ENCODE measurements around the gene KAZN.

KAZN gene

DNA sequence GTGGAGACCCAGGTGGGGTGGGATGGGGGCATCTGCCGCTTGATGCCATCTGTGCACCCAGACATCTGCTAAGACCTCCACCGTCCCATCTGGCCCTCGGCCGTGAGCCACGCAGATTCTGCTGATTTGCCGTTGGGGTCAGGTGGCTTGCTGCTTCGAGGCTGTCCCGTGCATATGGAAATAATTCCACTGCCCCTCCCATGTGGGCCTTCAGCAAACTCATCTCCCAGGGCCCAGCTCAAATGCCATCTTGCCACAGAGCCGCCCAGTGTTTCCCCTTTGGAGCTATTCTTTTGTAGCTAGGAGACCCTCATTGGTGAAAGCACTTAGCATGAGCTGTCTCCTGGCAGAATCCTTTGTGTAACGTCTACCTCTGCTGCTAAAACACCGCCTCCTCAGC lies 99.8 kb downstream of the KAZN start (continued):
- no peak for TF ChIP-seq ZBTB7A (tag by site-specific recombination; IDR thresholded peaks at IDR 0.05; ENCODE audit: low read depth)

DNA sequence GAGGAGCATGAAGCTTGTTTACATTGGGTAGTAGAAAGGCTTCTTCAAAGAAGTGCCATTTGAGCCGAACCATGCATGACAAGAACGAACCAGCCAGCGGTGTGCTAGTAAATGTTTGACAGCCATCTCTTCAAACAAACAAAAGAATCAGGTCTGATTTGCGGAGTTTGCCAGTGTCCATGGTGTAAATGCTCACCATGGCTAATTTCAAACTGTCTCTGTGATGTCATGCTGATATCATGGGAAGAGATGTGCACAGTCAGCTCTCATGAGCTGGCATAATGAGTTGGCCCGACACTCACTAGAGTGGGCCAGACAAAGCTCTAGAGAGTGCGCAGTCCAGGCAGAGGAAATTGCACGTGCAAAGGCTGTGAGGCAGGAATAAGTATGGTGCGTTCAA lies 101.1 kb downstream of the KAZN start:
- no peak overlapping the region for H3K4me3 ChIP-seq (ENCODE audit: low read depth, low read length)
- H3K4me1 ChIP-seq (ENCODE audit: control insufficient read depth, insufficient read depth, low read length), result no peaks in the 10 kb centered on the region
- TF ChIP-seq ZNF239 (tag by site-specific recombination; IDR thresholded peaks at IDR 0.05), result no peak
- TF ChIP-seq ZNF23 (tag by site-specific recombination; IDR thresholded peaks at IDR 0.05; ENCODE audit: borderline replicate concordance), result no peak
- TF ChIP-seq ZNF785 (tag by site-specific recombination; IDR thresholded peaks at IDR 0.05), result no peak
- TF ChIP-seq ZEB2 (tag by site-specific recombination; IDR thresholded peaks at IDR 0.05), result no peak
- TF ChIP-seq ZNF112 (tag by site-specific recombination; IDR thresholded peaks at IDR 0.05), result 0 out of 2 replicates have a peak, but pooled peaks have one; percentile 26
- TF ChIP-seq TRIM28 (IDR thresholded peaks at IDR 0.05; ENCODE audit: borderline replicate concordance, low read length), result 0 out of 2 replicates have a peak, but pooled peaks have one; percentile 35
- ChIA-PET CTCF (no interaction called here), POLR2A (no interaction called here)
- no peaks in the 10 kb centered on the region for H3K36me3 ChIP-seq (ENCODE audit: control insufficient read depth in 2 of 2, insufficient read depth in 1 of 2, low read length in 2 of 2)
- H3K27ac ChIP-seq (ENCODE audit: extremely low read depth, low read depth, low read length), result no peak overlapping the region
- no peaks in the 10 kb centered on the region for H3K9me3 ChIP-seq (ENCODE audit: control insufficient read depth, insufficient read depth, low read depth, low read length)

DNA sequence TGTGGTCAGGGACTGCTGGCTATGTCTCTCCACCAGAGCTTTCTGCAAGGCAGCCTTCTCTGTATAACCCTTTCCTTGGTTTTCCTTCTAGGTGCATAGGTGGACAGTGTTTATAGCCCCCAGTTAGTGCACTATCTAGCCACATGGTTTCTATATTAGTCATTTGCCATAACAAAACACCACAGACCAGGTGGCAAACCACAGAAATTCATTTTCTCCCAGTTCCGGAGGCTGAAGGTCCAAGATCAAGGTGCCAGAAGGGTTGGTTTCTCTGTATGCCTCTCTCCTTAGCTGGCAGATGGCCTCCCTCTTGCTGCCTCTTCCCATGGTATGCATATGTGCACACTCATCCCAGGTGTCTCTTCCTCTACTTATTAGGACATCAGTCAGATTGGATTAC lies 106.4 kb downstream of the KAZN start:
- Histone ChIP-seq H3K27ac (ENCODE audit: extremely low read depth, low read depth, low read length) (no peak overlapping the region), H3K4me1 (ENCODE audit: control insufficient read depth, insufficient read depth, low read length) (no peaks in the 10 kb centered on the region), H3K36me3 (ENCODE audit: control insufficient read depth in 2 of 2, insufficient read depth in 1 of 2, low read length in 2 of 2) (no peaks in the 10 kb centered on the region), H3K4me3 (ENCODE audit: low read depth, low read length) (no peak overlapping the region), H3K9me3 (ENCODE audit: control insufficient read depth, insufficient read depth, low read depth, low read length) (no peaks in the 10 kb centered on the region)
- ChIA-PET POLR2A (no interaction called here), CTCF (no interaction called here)
- TF ChIP-seq ZNF558 (tag by site-specific recombination; IDR thresholded peaks at IDR 0.05) (no peak), ZNF473 (tag by site-specific recombination; IDR thresholded peaks at IDR 0.05) (no peak), ZNF19 (tag by site-specific recombination; IDR thresholded peaks at IDR 0.05; ENCODE audit: low read depth) (no peak), ZBTB20 (tag by site-specific recombination; IDR thresholded peaks at IDR 0.05) (no peak), ZNF155 (tag by site-specific recombination; IDR thresholded peaks at IDR 0.05) (no peak), ZBTB17 (tag by site-specific recombination; IDR thresholded peaks at IDR 0.05) (no peak)
- TF ChIP-seq, protein P1, sequence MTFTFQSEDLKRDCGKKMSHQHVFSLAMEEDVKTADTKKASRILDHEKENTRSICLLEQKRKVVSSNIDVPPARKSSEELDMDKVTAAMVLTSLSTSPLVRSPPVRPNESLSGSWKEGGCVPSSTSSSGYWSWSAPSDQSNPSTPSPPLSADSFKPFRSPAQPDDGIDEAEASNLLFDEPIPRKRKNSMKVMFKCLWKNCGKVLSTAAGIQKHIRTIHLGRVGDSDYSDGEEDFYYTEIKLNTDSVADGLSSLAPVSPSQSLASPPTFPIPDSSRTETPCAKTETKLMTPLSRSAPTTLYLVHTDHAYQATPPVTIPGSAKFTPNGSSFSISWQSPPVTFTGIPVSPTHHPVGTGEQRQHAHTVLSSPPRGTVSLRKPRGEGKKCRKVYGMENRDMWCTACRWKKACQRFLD (tag by site-specific recombination; IDR thresholded peaks at IDR 0.05), result no peak

DNA sequence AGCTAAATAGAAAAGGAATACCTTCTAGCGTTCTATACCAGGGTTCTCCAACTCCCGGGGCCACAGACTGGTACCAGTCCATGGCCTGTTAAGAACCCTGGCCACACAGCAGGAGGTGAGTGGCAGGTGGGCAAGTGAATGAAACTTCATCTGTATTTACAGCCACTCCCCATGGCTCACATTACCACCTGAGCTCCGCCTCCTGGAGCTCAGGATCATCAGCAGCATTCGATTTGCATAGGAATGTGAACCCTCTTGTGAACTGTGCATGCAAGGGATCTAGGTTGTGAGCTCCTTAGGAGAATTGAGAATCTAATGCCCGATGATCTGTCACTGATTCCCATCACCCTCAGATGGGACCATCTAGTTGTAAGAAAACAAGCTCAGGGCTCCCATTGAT lies 107.3 kb downstream of the KAZN start:
- Histone ChIP-seq H3K4me1 (ENCODE audit: control insufficient read depth, insufficient read depth, low read length) (no peaks in the 10 kb centered on the region), H3K27ac (ENCODE audit: extremely low read depth, low read depth, low read length) (no peak overlapping the region), H3K9me3 (ENCODE audit: control insufficient read depth, insufficient read depth, low read depth, low read length) (no peaks in the 10 kb centered on the region), H3K36me3 (ENCODE audit: control insufficient read depth in 2 of 2, insufficient read depth in 1 of 2, low read length in 2 of 2) (no peaks in the 10 kb centered on the region), H3K4me3 (ENCODE audit: low read depth, low read length) (no peak overlapping the region)
- ChIA-PET CTCF (interaction anchor here (0.5 to 0.7 kb wide), 2 partner anchors 171 to 588 kb away, joined by 3 read pairs; no protein-coding TSS in a partner anchor), POLR2A (no interaction called here)
- TF ChIP-seq ZNF610 (tag by site-specific recombination; IDR thresholded peaks at IDR 0.05; ENCODE audit: borderline replicate concordance), result peak; percentile 95
- no peak for TF ChIP-seq ZNF514 (tag by site-specific recombination; IDR thresholded peaks at IDR 0.05)
- TF ChIP-seq ZSCAN16 (tag by site-specific recombination; IDR thresholded peaks at IDR 0.05), result no peak

DNA sequence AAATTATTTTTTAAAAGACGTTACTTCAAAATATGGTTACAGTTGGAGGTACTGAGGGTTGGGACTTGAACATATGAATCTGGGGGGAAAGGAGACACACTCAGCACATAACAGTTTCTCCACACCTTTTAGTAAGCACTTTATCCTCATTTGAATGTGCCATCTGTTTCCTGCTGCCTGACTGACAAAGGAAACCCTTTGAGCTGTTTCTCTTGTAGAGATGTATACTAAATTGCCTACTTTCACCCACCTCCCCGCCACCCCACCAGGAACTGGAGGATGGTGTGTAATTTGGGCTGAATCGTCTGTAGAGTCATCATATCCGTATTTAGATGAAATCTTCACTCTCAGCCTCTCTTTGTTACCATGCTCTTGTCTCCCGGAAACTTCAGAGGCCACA lies 108.1 kb downstream of the KAZN start:
- ChIA-PET POLR2A (no interaction called here), CTCF (interaction anchor here (0.7 kb wide), 1 partner anchor 589 kb away, joined by 3 read pairs; no protein-coding TSS in a partner anchor)
- Histone ChIP-seq H3K9me3 (ENCODE audit: control insufficient read depth, insufficient read depth, low read depth, low read length) (no peaks in the 10 kb centered on the region), H3K4me3 (ENCODE audit: low read depth, low read length) (no peak overlapping the region), H3K36me3 (ENCODE audit: control insufficient read depth in 2 of 2, insufficient read depth in 1 of 2, low read length in 2 of 2) (no peaks in the 10 kb centered on the region), H3K27ac (ENCODE audit: extremely low read depth, low read depth, low read length) (no peak overlapping the region), H3K4me1 (ENCODE audit: control insufficient read depth, insufficient read depth, low read length) (no peaks in the 10 kb centered on the region)
- TF ChIP-seq, protein P2, sequence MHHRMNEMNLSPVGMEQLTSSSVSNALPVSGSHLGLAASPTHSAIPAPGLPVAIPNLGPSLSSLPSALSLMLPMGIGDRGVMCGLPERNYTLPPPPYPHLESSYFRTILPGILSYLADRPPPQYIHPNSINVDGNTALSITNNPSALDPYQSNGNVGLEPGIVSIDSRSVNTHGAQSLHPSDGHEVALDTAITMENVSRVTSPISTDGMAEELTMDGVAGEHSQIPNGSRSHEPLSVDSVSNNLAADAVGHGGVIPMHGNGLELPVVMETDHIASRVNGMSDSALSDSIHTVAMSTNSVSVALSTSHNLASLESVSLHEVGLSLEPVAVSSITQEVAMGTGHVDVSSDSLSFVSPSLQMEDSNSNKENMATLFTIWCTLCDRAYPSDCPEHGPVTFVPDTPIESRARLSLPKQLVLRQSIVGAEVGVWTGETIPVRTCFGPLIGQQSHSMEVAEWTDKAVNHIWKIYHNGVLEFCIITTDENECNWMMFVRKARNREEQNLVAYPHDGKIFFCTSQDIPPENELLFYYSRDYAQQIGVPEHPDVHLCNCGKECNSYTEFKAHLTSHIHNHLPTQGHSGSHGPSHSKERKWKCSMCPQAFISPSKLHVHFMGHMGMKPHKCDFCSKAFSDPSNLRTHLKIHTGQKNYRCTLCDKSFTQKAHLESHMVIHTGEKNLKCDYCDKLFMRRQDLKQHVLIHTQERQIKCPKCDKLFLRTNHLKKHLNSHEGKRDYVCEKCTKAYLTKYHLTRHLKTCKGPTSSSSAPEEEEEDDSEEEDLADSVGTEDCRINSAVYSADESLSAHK (tag by site-specific recombination; IDR thresholded peaks at IDR 0.05), result no peak
- TF ChIP-seq ZNF16 (tag by site-specific recombination; IDR thresholded peaks at IDR 0.05; ENCODE audit: low read depth), result no peak
- TF ChIP-seq, protein P3, sequence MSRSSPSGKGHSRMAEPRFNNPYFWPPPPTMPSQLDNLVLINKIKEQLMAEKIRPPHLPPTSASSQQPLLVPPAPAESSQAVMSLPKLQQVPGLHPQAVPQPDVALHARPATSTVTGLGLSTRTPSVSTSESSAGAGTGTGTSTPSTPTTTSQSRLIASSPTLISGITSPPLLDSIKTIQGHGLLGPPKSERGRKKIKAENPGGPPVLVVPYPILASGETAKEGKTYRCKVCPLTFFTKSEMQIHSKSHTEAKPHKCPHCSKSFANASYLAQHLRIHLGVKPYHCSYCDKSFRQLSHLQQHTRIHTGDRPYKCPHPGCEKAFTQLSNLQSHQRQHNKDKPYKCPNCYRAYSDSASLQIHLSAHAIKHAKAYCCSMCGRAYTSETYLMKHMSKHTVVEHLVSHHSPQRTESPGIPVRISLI (tag by site-specific recombination; IDR thresholded peaks at IDR 0.05), result no peak
- no peak for TF ChIP-seq ZNF324 (tag by site-specific recombination; IDR thresholded peaks at IDR 0.05)
- no peak for TF ChIP-seq HOXC10 (CRISPR knock-in tag; IDR thresholded peaks at IDR 0.05)
- TF ChIP-seq ZNF175 (tag by site-specific recombination; IDR thresholded peaks at IDR 0.05), result no peak

All from HEK293 (cell line).